ENCODE measurements around the gene APOA5.

DNA sequence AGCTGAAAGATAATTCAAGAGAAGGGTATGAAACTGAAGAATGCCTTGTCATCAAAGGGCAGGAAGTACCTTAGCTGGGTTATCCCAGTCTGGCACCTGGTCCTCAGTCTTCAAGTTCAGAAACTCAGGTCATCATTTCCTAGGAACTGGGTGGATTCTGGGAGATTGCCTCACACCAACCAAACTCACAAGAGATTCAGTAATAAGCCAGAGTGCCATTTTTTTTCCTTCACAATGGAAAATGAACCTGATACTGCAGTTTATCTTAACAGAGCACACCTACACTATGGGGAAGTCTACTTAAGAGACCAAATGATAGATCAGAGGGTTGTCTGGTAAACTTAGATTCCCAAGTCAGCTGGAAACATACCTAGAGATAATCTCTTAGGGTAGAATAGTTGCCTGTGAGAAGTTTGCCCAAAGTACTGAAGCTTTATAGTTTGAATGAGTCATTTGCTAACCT is 15.1 kb downstream of the APOA5 start:
- TF ChIP-seq, protein P1, sequence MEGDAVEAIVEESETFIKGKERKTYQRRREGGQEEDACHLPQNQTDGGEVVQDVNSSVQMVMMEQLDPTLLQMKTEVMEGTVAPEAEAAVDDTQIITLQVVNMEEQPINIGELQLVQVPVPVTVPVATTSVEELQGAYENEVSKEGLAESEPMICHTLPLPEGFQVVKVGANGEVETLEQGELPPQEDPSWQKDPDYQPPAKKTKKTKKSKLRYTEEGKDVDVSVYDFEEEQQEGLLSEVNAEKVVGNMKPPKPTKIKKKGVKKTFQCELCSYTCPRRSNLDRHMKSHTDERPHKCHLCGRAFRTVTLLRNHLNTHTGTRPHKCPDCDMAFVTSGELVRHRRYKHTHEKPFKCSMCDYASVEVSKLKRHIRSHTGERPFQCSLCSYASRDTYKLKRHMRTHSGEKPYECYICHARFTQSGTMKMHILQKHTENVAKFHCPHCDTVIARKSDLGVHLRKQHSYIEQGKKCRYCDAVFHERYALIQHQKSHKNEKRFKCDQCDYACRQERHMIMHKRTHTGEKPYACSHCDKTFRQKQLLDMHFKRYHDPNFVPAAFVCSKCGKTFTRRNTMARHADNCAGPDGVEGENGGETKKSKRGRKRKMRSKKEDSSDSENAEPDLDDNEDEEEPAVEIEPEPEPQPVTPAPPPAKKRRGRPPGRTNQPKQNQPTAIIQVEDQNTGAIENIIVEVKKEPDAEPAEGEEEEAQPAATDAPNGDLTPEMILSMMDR (IDR thresholded peaks at IDR 0.05 in 4 of 5, conservative IDR thresholded peaks at IDR 0.05 in 1 of 5), result no peak
- no peak for TF ChIP-seq POLR2A (IDR thresholded peaks at IDR 0.05)
